NCI-H2171 treated with DMSO at 0.1 percent for 48 hours (cell line): ENCODE measurements around the gene ZBED5.
"Not testable (repeated sequence)": the region's sequence is repeated elsewhere in the genome, so short reads cannot be mapped to it uniquely, and the experiment has no call there.

ENCODE experiments used
- DNase-seq: peaks from one replicate; lab custom pipeline; 2025; lab: John Stamatoyannopoulos, UW

The ZBED5 gene

GRCh38 chr11:10838083-10838482 lies 19.8 kb downstream of the ZBED5 start:
- no peak for DNase-seq

GRCh38 chr11:10836884-10837283 lies 21.0 kb downstream of the ZBED5 start:
- not testable (repeated sequence) for DNase-seq

- no peak for DNase-seq
Measured at GRCh38 chr11:10829139-10829538, 28.7 kb downstream of the ZBED5 start.

- no peak for DNase-seq
Measured at GRCh38 chr11:10828402-10828801, 29.5 kb downstream of the ZBED5 start.

- DNase-seq, result no peak
Measured at GRCh38 chr11:10824888-10825287, 33.0 kb downstream of the ZBED5 start.

- no peak for DNase-seq
Measured at GRCh38 chr11:10823152-10823579, 34.7 kb downstream of the ZBED5 start.

- not testable (repeated sequence) for DNase-seq
Measured at GRCh38 chr11:10822491-10822890, 35.4 kb downstream of the ZBED5 start.

GRCh38 chr11:10818594-10818993 lies 39.3 kb downstream of the ZBED5 start:
- no peak for DNase-seq

GRCh38 chr11:10813945-10814344 lies 43.9 kb downstream of the ZBED5 start:
- no peak for DNase-seq

- DNase-seq, result no peak
Measured at GRCh38 chr11:10809373-10810160, 48.3 kb downstream of the ZBED5 start.

- DNase-seq, result peak; percentile 92
Measured at GRCh38 chr11:10808553-10809372, 49.1 kb downstream of the ZBED5 start, which contains the start of gene EIF4G2. TSS of gene EIF4G2 (minus strand) at chr11:10808926.

GRCh38 chr11:10808235-10808552 lies 49.7 kb downstream of the ZBED5 start:
- DNase-seq, result no peak

- DNase-seq, result no peak
Measured at GRCh38 chr11:10807493-10808234, 50.2 kb downstream of the ZBED5 start.

- no peak for DNase-seq
Measured at GRCh38 chr11:10806206-10806605, 51.6 kb downstream of the ZBED5 start.

- no peak for DNase-seq
Measured at GRCh38 chr11:10805741-10806140, 52.1 kb downstream of the ZBED5 start.

- DNase-seq, result no peak
Measured at GRCh38 chr11:10803676-10804075, 54.2 kb downstream of the ZBED5 start.
